Trophoblast cell (in vitro differentiated cells and primary cell): ENCODE measurements around the gene TRNP1.
A peak's percentile ranks its signal among the peaks of the same experiment; 100 is the strongest.

Experiments
- DNase-seq, 2 donors: peaks; one replicate each; pipeline ENCODE4 v3.0.0-alpha.2; 2016
- H2AFZ ChIP-seq: 2 replicates; pipeline ENCODE4 v1.6.1; 2013; ENCODE audit warnings: low read length, moderate library complexity, mild to moderate bottlenecking; ENCODE audit not compliant: insufficient read depth, poor library complexity
- H2AK5ac ChIP-seq: 2 replicates; pipeline ENCODE4 v1.6.1; 2013; ENCODE audit warnings: mild to moderate bottlenecking, low read length
- H2BK120ac ChIP-seq: 2 replicates; pipeline ENCODE4 v1.6.1; 2013; ENCODE audit warnings: low read length, mild to moderate bottlenecking, moderate library complexity; ENCODE audit not compliant: insufficient read depth, poor library complexity
- H2BK12ac ChIP-seq: 2 replicates; pipeline ENCODE4 v1.6.1; 2013; ENCODE audit warnings: mild to moderate bottlenecking, low read length, moderate library complexity
- H2BK5ac ChIP-seq: 2 replicates; pipeline ENCODE4 v1.6.1; 2013; ENCODE audit warnings: low read length, low read depth, moderate library complexity, mild to moderate bottlenecking; ENCODE audit not compliant: poor library complexity
- H3K14ac ChIP-seq: 2 replicates; pipeline ENCODE4 v1.6.1; 2013; ENCODE audit warnings: mild to moderate bottlenecking, low read length
- H3K18ac ChIP-seq: 2 replicates; pipeline ENCODE4 v1.6.1; 2013; ENCODE audit warnings: mild to moderate bottlenecking, low read length
- H3K23ac ChIP-seq: 2 replicates; pipeline ENCODE4 v1.6.1; 2013; ENCODE audit warnings: low read length
- H3K27ac ChIP-seq: 2 replicates; pipeline ENCODE4 v1.5.1; 2013; ENCODE audit warnings: low read depth, mild to moderate bottlenecking, inconsistent platforms, low read length, moderate library complexity
- H3K27me3 ChIP-seq: 2 replicates; pipeline ENCODE4 v1.6.1; 2013; ENCODE audit warnings: inconsistent platforms, mild to moderate bottlenecking, low read length, moderate library complexity; ENCODE audit not compliant: insufficient read depth
- H3K36me3 ChIP-seq, 2 experiments: 1 replicate in 1 of 2; 2 replicates in 1 of 2; pipeline ENCODE4 v1.6.1; 2013; ENCODE audit warnings: low read length in 2 of 2, mild to moderate bottlenecking in 2 of 2, moderate library complexity in 1 of 2; ENCODE audit not compliant: insufficient read depth in 2 of 2, control insufficient read depth in 1 of 2
- H3K4ac ChIP-seq: 2 replicates; pipeline ENCODE4 v1.6.1; 2013; ENCODE audit warnings: low read depth, mild to moderate bottlenecking, low read length, moderate library complexity
- H3K4me1 ChIP-seq, 2 experiments: 1 replicate in 1 of 2; 2 replicates in 1 of 2; pipeline ENCODE4 v1.6.1; 2013; ENCODE audit warnings: low read length in 2 of 2, mild to moderate bottlenecking in 2 of 2, moderate library complexity in 1 of 2; ENCODE audit not compliant: insufficient read depth in 2 of 2, control insufficient read depth in 1 of 2
- H3K4me2 ChIP-seq: 2 replicates; pipeline ENCODE4 v1.6.1; 2013; ENCODE audit warnings: inconsistent platforms, mild to moderate bottlenecking, low read length, moderate library complexity
- H3K4me3 ChIP-seq: 2 replicates; pipeline ENCODE4 v1.5.1; 2013; ENCODE audit warnings: mild to moderate bottlenecking, low read depth, low read length, inconsistent platforms
- H3K79me1 ChIP-seq: one replicate; pipeline ENCODE4 v1.6.1; 2013; ENCODE audit warnings: low read length
- H3K79me2 ChIP-seq: 2 replicates; pipeline ENCODE4 v1.6.1; 2013; ENCODE audit warnings: low read length, mild to moderate bottlenecking; ENCODE audit not compliant: control insufficient read depth, insufficient read depth, poor library complexity
- H3K9ac ChIP-seq: 2 replicates; pipeline ENCODE4 v1.6.1; 2013; ENCODE audit warnings: mild to moderate bottlenecking, low read length
- H3K9me3 ChIP-seq: 2 replicates; pipeline ENCODE4 v1.6.1; 2013; ENCODE audit warnings: low read depth, mild to moderate bottlenecking, control low read depth, inconsistent platforms, low read length; ENCODE audit not compliant: insufficient read depth
- H4K12ac ChIP-seq: 2 replicates; pipeline ENCODE4 v1.6.1; 2013; ENCODE audit warnings: low read depth, mild to moderate bottlenecking, low read length, moderate library complexity
- H4K8ac ChIP-seq: 2 replicates; pipeline ENCODE4 v1.6.1; 2013; ENCODE audit warnings: low read depth, mild to moderate bottlenecking, low read length, moderate library complexity
- H4K91ac ChIP-seq: one replicate; pipeline ENCODE4 v1.6.1; 2013; ENCODE audit warnings: low read depth, mild to moderate bottlenecking, low read length, moderate library complexity
- WGBS: extraction: QIAGEN DNeasy Blood & Tissue Kit; methylation state at CpG from one replicate; pipeline ENCODE4 v1.1.7; 2013; ENCODE audit warnings: missing lambda C conversion rate; ENCODE audit not compliant: insufficient read length, insufficient coverage; ENCODE audit errors: extremely low coverage; 5-methylcytosine and 5-hydroxymethylcytosine counted together

Gene TRNP1

DNA sequence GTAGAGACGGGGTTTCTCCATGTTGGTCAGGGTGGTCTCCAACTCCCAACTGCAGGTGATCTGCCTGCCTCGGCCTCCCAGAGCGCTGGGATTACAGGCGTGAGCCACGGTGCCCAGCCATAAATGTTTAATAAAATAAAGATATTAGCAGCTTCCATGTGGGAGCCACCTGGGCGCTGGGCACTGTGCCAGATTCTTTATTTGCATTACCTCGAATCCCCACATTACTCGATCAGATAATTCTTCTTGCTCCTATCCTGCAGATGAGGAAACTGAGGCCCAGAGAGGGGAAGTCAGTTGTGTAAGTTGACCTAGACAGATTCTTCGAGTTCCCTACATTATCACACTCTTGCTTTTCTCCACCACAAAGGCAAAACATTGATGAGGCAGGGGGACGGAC is 44.0 kb downstream of the TRNP1 start:
- Histone ChIP-seq H2AK5ac (no peak overlapping the region), H3K27me3 (no peaks in the 10 kb centered on the region), H3K9me3 (no peaks in the 10 kb centered on the region), H3K14ac (no peak overlapping the region), H3K4me2 (no peak overlapping the region), H4K12ac (no peak overlapping the region), H3K27ac (no peak overlapping the region), H2BK5ac (no peak overlapping the region), H4K8ac (no peak overlapping the region), H3K4me1 (peaks cover 7 to 12% of the 10 kb centered on the region in 2 experiments), H2BK12ac (no peak overlapping the region), H3K23ac (no peak overlapping the region), H3K18ac (no peak overlapping the region), H3K36me3 (no peaks in the 10 kb centered on the region), H3K79me2 (no peaks in the 10 kb centered on the region), H2AFZ (no peak overlapping the region), H3K4ac (no peak overlapping the region), H3K9ac (no peak overlapping the region), H3K4me3 (no peak overlapping the region), H2BK120ac (no peak overlapping the region), H4K91ac (no peak overlapping the region), H3K79me1 (no peaks in the 10 kb centered on the region)
- no peak for DNase-seq
- no CpG with 5 or more reads among the region's 10 CpGs for WGBS

DNA sequence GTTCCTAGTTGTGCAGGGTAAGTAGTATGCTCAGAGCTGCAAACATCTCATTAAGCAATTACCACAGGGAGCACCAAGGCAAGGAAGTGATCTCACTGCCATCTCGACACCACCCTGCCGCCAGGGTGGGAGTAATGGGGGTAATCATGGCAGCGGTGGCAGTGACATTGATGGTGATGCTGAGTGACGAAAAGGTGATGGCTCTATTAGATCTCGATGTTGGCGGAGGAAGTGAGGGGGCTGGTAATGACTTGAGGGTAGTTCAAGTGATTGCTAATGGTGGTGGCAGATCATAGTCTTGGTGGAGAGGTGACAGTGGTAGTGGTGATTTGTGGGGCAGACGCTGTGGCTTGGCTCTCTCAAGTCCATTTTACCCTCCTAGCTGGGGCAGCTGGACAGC is 44.5 kb downstream of the TRNP1 start:
- Histone ChIP-seq H4K91ac (no peak overlapping the region), H2BK5ac (no peak overlapping the region), H3K27ac (no peak overlapping the region), H4K12ac (no peak overlapping the region), H3K9ac (no peak overlapping the region), H3K79me1 (no peaks in the 10 kb centered on the region), H3K79me2 (no peaks in the 10 kb centered on the region), H3K18ac (no peak overlapping the region), H3K36me3 (no peaks in the 10 kb centered on the region), H3K4me2 (no peak overlapping the region), H3K27me3 (no peaks in the 10 kb centered on the region), H2BK120ac (no peak overlapping the region), H3K14ac (no peak overlapping the region), H4K8ac (no peak overlapping the region), H2AFZ (no peak overlapping the region), H2AK5ac (no peak overlapping the region), H3K23ac (no peak overlapping the region), H2BK12ac (no peak overlapping the region), H3K9me3 (no peaks in the 10 kb centered on the region), H3K4me3 (peak overlapping the region; percentile 6), H3K4me1 (peaks cover 7 to 12% of the 10 kb centered on the region in 2 experiments), H3K4ac (no peak overlapping the region)
- no peak for DNase-seq
- WGBS = no CpG with 5 or more reads among the region's 7 CpGs

DNA sequence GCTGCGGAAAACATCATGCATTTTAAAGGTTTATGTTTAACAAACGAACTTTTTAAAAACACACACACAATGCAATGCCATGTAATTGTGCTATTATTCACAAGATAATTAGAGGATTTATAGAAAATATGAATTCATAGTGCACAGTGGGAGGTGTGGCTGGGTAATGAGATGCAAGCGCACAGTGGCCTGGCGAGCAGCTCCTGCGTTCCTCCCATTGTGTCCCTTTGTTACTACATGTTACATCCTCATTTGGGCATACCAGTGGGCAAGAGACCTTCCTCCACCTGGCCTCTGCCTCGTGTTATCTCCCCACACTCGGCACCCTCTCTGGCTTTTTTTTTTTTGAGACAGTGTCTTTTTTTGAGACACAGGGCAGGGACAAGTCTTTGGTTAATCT is 49.2 kb downstream of the TRNP1 start:
- Histone ChIP-seq H3K4ac (no peak overlapping the region), H3K4me2 (no peak overlapping the region), H3K79me2 (no peaks in the 10 kb centered on the region), H2BK12ac (no peak overlapping the region), H3K23ac (no peak overlapping the region), H3K18ac (no peak overlapping the region), H3K4me1 (peaks cover 3 to 8% of the 10 kb centered on the region in 2 experiments), H2AFZ (no peak overlapping the region), H2BK5ac (no peak overlapping the region), H4K91ac (no peak overlapping the region), H3K36me3 (no peaks in the 10 kb centered on the region), H3K4me3 (no peak overlapping the region), H3K9me3 (no peaks in the 10 kb centered on the region), H2BK120ac (no peak overlapping the region), H3K79me1 (no peaks in the 10 kb centered on the region), H3K27ac (no peak overlapping the region), H3K27me3 (no peaks in the 10 kb centered on the region), H3K14ac (no peak overlapping the region), H3K9ac (no peak overlapping the region), H4K8ac (no peak overlapping the region), H4K12ac (no peak overlapping the region), H2AK5ac (no peak overlapping the region)
- DNase-seq = no peak
- no CpG with 5 or more reads among the region's 7 CpGs for WGBS

DNA sequence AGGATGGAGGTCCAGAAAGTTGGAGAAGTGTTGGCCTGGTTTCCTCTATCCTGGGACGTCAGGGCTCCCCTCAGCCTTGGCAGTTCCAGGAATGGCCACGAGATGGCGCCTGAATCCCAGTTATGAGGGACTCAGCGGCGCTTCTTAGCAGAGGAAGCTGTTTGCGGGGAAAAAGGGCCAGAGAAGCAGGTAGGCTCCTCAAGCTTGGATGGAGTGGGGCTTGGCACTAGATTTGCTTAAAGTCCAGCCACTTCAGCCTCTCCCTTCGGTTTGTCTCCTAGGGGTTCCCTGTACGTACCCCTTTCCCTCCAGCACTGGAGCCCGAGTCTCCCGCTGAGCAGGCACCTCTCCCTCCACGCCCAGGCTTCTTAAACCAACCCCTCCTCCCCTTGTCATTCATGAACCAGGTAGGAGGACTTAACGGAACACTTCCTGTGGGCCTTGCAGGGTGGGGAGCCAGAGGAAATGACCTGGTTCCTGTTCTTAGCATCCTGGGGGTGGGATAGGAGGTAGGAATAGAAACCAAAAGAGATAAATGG is 51.2 kb downstream of the TRNP1 start:
- Histone ChIP-seq H3K9ac (no peak overlapping the region), H3K27ac (no peak overlapping the region), H2AK5ac (no peak overlapping the region), H2BK5ac (no peak overlapping the region), H3K4me3 (no peak overlapping the region), H3K79me2 (no peaks in the 10 kb centered on the region), H3K36me3 (no peaks in the 10 kb centered on the region), H3K79me1 (no peaks in the 10 kb centered on the region), H4K12ac (peak overlapping the region; percentile 16), H2BK12ac (no peak overlapping the region), H4K8ac (peak overlapping the region; percentile 32), H3K4me2 (peak overlapping the region; percentile 17), H3K9me3 (no peaks in the 10 kb centered on the region), H3K18ac (no peak overlapping the region), H3K4me1 (peaks cover 3 to 8% of the 10 kb centered on the region in 2 experiments), H3K4ac (no peak overlapping the region), H3K27me3 (no peaks in the 10 kb centered on the region), H3K23ac (no peak overlapping the region), H2AFZ (peak overlapping the region; percentile 61), H2BK120ac (no peak overlapping the region), H4K91ac (no peak overlapping the region), H3K14ac (no peak overlapping the region)
- peak; percentile 85 to 98 for DNase-seq
- no CpG with 5 or more reads among the region's 12 CpGs for WGBS
